OCI-LY1 (cell line): Measurements from ENCODE around the gene KIDINS220.

Source experiments
- H2AFZ ChIP-seq: fragments of 200-600 bp; sonication (generic), shearing (Covaris generic); 2 replicates; pipeline ENCODE4 v1.6.0; 2014; ENCODE audit warnings: antibody characterized with exemption, mild to moderate bottlenecking, low read length
- H3F3A ChIP-seq: fragments of 200-600 bp; sonication (generic), shearing (Covaris generic); 2 replicates; pipeline ENCODE4 v1.6.0; 2014; ENCODE audit warnings: mild to moderate bottlenecking, antibody characterized with exemption, low read length, moderate library complexity; ENCODE audit not compliant: insufficient read depth
- H3K27ac ChIP-seq: fragments of 200-600 bp; sonication (generic); 2 replicates; pipeline ENCODE4 v1.5.1; 2014; ENCODE audit warnings: low read length, mixed run types, mild to moderate bottlenecking, low read depth; ENCODE audit not compliant: poor library complexity, severe bottlenecking
- H3K27me3 ChIP-seq: fragments of 200-600 bp; sonication (generic); 2 replicates; pipeline ENCODE4 v1.6.0; 2014; ENCODE audit warnings: antibody characterized with exemption, mild to moderate bottlenecking, low read length, moderate library complexity; ENCODE audit not compliant: insufficient read depth
- H3K36me3 ChIP-seq: fragments of 200-600 bp; sonication (generic); 2 replicates; pipeline ENCODE4 v1.6.1; 2014; ENCODE audit warnings: mild to moderate bottlenecking, antibody characterized with exemption, low read length, moderate library complexity, mixed read lengths; ENCODE audit not compliant: insufficient read depth
- H3K4me1 ChIP-seq: fragments of 200-600 bp; sonication (generic); 2 replicates; pipeline ENCODE4 v1.5.1; 2014; ENCODE audit warnings: mild to moderate bottlenecking, low read length, moderate library complexity; ENCODE audit not compliant: insufficient read depth, severe bottlenecking
- H3K4me2 ChIP-seq: fragments of 200-600 bp; sonication (generic), shearing (Covaris generic); 2 replicates; pipeline ENCODE4 v1.6.1; 2014; ENCODE audit warnings: low read length
- H3K4me3 ChIP-seq: fragments of 200-600 bp; sonication (generic); 2 replicates; pipeline ENCODE4 v1.5.1; 2014; ENCODE audit warnings: low read length, low read depth, mild to moderate bottlenecking, mixed read lengths; ENCODE audit not compliant: poor library complexity, severe bottlenecking
- H3K79me2 ChIP-seq: fragments of 200-600 bp; shearing (Covaris generic); 2 replicates; pipeline ENCODE4 v1.6.1; 2016; ENCODE audit warnings: mixed run types, low read length, mixed read lengths; ENCODE audit not compliant: insufficient read depth
- H3K9ac ChIP-seq: fragments of 200-600 bp; sonication (generic), shearing (Covaris generic); 2 replicates; pipeline ENCODE4 v1.6.1; 2014; ENCODE audit warnings: mild to moderate bottlenecking, low read length, mixed read lengths
- H3K9me2 ChIP-seq: fragments of 200-600 bp; sonication (generic), shearing (Covaris generic); 2 replicates; pipeline ENCODE4 v1.6.1; 2014; ENCODE audit warnings: low read depth, mild to moderate bottlenecking, low read length, mixed read lengths
- H3K9me3 ChIP-seq: fragments of 200-600 bp; shearing (Covaris generic); 2 replicates; pipeline ENCODE4 v1.6.1; 2014; ENCODE audit warnings: low read length, mixed read lengths
- H4K20me1 ChIP-seq: fragments of 200-600 bp; sonication (generic), shearing (Covaris generic); 2 replicates; pipeline ENCODE4 v1.6.0; 2016; ENCODE audit warnings: mild to moderate bottlenecking, low read length; ENCODE audit not compliant: insufficient read depth
- CTCF ChIP-seq: fragments of 200-600 bp; sonication (generic), shearing (Covaris generic); IDR thresholded peaks from 2 replicates; pipeline ENCODE4 v1.5.1; 2017; ENCODE audit warnings: mild to moderate bottlenecking, antibody characterized with exemption, low read length, moderate library complexity, mixed read lengths
- EZH2 ChIP-seq: fragments of 200-600 bp; sonication (generic), shearing (Covaris generic); IDR thresholded peaks from 2 replicates; pipeline ENCODE4 v1.8.0; 2017; ENCODE audit warnings: borderline replicate concordance, mixed run types, mild to moderate bottlenecking, antibody characterized with exemption, low read length, moderate library complexity, mixed read lengths

The KIDINS220 gene

GRCh38 chr2:8872821-8873432 is 35.5 kb upstream of the KIDINS220 start:
- Histone ChIP-seq H3K27ac (no peak overlapping the region), H3K27me3 (no peaks in the 10 kb centered on the region), H3K9me2 (no peaks in the 10 kb centered on the region), H4K20me1 (no peaks in the 10 kb centered on the region), H3K4me1 (peaks cover 6% of the 10 kb centered on the region), H3K36me3 (no peaks in the 10 kb centered on the region), H3K4me2 (no peak overlapping the region), H3K9ac (no peak overlapping the region), H2AFZ (no peak overlapping the region), H3K4me3 (no peak overlapping the region), H3F3A (no peaks in the 10 kb centered on the region), H3K79me2 (no peaks in the 10 kb centered on the region), H3K9me3 (no peaks in the 10 kb centered on the region)
- TF ChIP-seq EZH2 (no peak), CTCF (peak; percentile 64)

GRCh38 chr2:8870441-8870840 is 33.0 kb upstream of the KIDINS220 start:
- TF ChIP-seq EZH2 (no peak), CTCF (no peak)
- Histone ChIP-seq H3K9me3 (no peaks in the 10 kb centered on the region), H3K4me1 (peaks cover 6% of the 10 kb centered on the region), H3F3A (no peaks in the 10 kb centered on the region), H4K20me1 (no peaks in the 10 kb centered on the region), H3K4me2 (no peak overlapping the region), H2AFZ (no peak overlapping the region), H3K27ac (no peak overlapping the region), H3K36me3 (no peaks in the 10 kb centered on the region), H3K9me2 (no peaks in the 10 kb centered on the region), H3K27me3 (no peaks in the 10 kb centered on the region), H3K9ac (no peak overlapping the region), H3K79me2 (no peaks in the 10 kb centered on the region), H3K4me3 (no peak overlapping the region)

GRCh38 chr2:8867363-8867762 is 29.9 kb upstream of the KIDINS220 start:
- Histone ChIP-seq H3K27me3 (no peaks in the 10 kb centered on the region), H4K20me1 (no peaks in the 10 kb centered on the region), H2AFZ (no peak overlapping the region), H3K9me3 (no peaks in the 10 kb centered on the region), H3K36me3 (no peaks in the 10 kb centered on the region), H3K4me2 (no peak overlapping the region), H3K27ac (no peak overlapping the region), H3K9ac (no peak overlapping the region), H3K79me2 (no peaks in the 10 kb centered on the region), H3K4me1 (no peaks in the 10 kb centered on the region), H3K9me2 (no peaks in the 10 kb centered on the region), H3K4me3 (no peak overlapping the region), H3F3A (no peaks in the 10 kb centered on the region)
- TF ChIP-seq EZH2 (no peak), CTCF (no peak)
